Activated naive CD4-positive, alpha-beta T cell treated with anti-CD3 and anti-CD28 coated beads, Interleukin-2, amount 50 U/mL, for 24 hours (primary cell): Measurements from ENCODE around the gene KIF1B.

ENCODE experiments used
- H3K27ac Mint-ChIP-seq: one replicate; pipeline ENCODE4 v1.8.0; 2021; ENCODE audit warnings: mild to moderate bottlenecking, mixed read lengths
- H3K27me3 Mint-ChIP-seq: one replicate; pipeline ENCODE4 v1.8.0; 2021; ENCODE audit warnings: mixed read lengths
- H3K36me3 Mint-ChIP-seq: one replicate; pipeline ENCODE4 v1.8.0; 2021; ENCODE audit warnings: mixed read lengths
- H3K4me1 Mint-ChIP-seq: one replicate; pipeline ENCODE4 v1.8.0; 2021; ENCODE audit warnings: mixed read lengths
- H3K4me3 Mint-ChIP-seq: one replicate; pipeline ENCODE4 v1.8.0; 2021; ENCODE audit warnings: mild to moderate bottlenecking, mixed read lengths
- H3K9me3 Mint-ChIP-seq: one replicate; pipeline ENCODE4 v1.8.0; 2021; ENCODE audit warnings: mixed read lengths

Gene KIF1B

GRCh38 chr1:10309243-10310011 lies 99.1 kb downstream of the KIF1B start:
- Mint-ChIP-seq H3K4me1 (peaks cover 7% of the 10 kb centered on the region), H3K27me3 (no peaks in the 10 kb centered on the region), H3K9me3 (no peaks in the 10 kb centered on the region), H3K36me3 (peaks cover 16% of the 10 kb centered on the region), H3K27ac (no peak overlapping the region), H3K4me3 (no peak overlapping the region)

GRCh38 chr1:10316752-10317151 lies 106.4 kb downstream of the KIF1B start:
- no peaks in the 10 kb centered on the region for H3K4me1 Mint-ChIP-seq
- H3K27ac Mint-ChIP-seq: no peak overlapping the region
- H3K36me3 Mint-ChIP-seq: peaks cover 9% of the 10 kb centered on the region
- H3K9me3 Mint-ChIP-seq: no peaks in the 10 kb centered on the region
- H3K4me3 Mint-ChIP-seq: no peak overlapping the region
- no peaks in the 10 kb centered on the region for H3K27me3 Mint-ChIP-seq

GRCh38 chr1:10319750-10320149 lies 109.4 kb downstream of the KIF1B start:
- no peaks in the 10 kb centered on the region for H3K9me3 Mint-ChIP-seq
- H3K27ac Mint-ChIP-seq: peak overlapping the region; percentile 35
- H3K4me3 Mint-ChIP-seq: no peak overlapping the region
- H3K36me3 Mint-ChIP-seq: peaks cover 15% of the 10 kb centered on the region
- H3K27me3 Mint-ChIP-seq: no peaks in the 10 kb centered on the region
- H3K4me1 Mint-ChIP-seq: no peaks in the 10 kb centered on the region

- Mint-ChIP-seq H3K36me3 (peaks cover 18% of the 10 kb centered on the region), H3K27ac (no peak overlapping the region), H3K4me1 (no peaks in the 10 kb centered on the region), H3K4me3 (no peak overlapping the region), H3K27me3 (no peaks in the 10 kb centered on the region), H3K9me3 (no peaks in the 10 kb centered on the region)
Observed at GRCh38 chr1:10320336-10320735, 110.0 kb downstream of the KIF1B start.

GRCh38 chr1:10322821-10323220 lies 112.5 kb downstream of the KIF1B start:
- Mint-ChIP-seq H3K27ac (no peak overlapping the region), H3K4me3 (no peak overlapping the region), H3K9me3 (no peaks in the 10 kb centered on the region), H3K4me1 (no peaks in the 10 kb centered on the region), H3K27me3 (no peaks in the 10 kb centered on the region), H3K36me3 (peaks cover 26% of the 10 kb centered on the region)

GRCh38 chr1:10324627-10325026 lies 114.3 kb downstream of the KIF1B start:
- H3K9me3 Mint-ChIP-seq: no peaks in the 10 kb centered on the region
- H3K36me3 Mint-ChIP-seq: peaks cover 25% of the 10 kb centered on the region
- H3K27ac Mint-ChIP-seq: no peak overlapping the region
- H3K27me3 Mint-ChIP-seq: no peaks in the 10 kb centered on the region
- H3K4me3 Mint-ChIP-seq: no peak overlapping the region
- no peaks in the 10 kb centered on the region for H3K4me1 Mint-ChIP-seq

- Mint-ChIP-seq H3K9me3 (no peaks in the 10 kb centered on the region), H3K4me1 (no peaks in the 10 kb centered on the region), H3K4me3 (no peak overlapping the region), H3K36me3 (peaks cover 24% of the 10 kb centered on the region), H3K27ac (no peak overlapping the region), H3K27me3 (no peaks in the 10 kb centered on the region)
Observed at GRCh38 chr1:10325521-10325920, 115.2 kb downstream of the KIF1B start.

- Mint-ChIP-seq H3K4me3 (no peak overlapping the region), H3K36me3 (peaks cover 24% of the 10 kb centered on the region), H3K4me1 (no peaks in the 10 kb centered on the region), H3K27ac (no peak overlapping the region), H3K27me3 (no peaks in the 10 kb centered on the region), H3K9me3 (no peaks in the 10 kb centered on the region)
Observed at GRCh38 chr1:10326251-10326650, 115.9 kb downstream of the KIF1B start.

GRCh38 chr1:10328180-10328963 lies 118.0 kb downstream of the KIF1B start:
- H3K27ac Mint-ChIP-seq: no peak overlapping the region
- no peaks in the 10 kb centered on the region for H3K9me3 Mint-ChIP-seq
- no peaks in the 10 kb centered on the region for H3K4me1 Mint-ChIP-seq
- peaks cover 20% of the 10 kb centered on the region for H3K36me3 Mint-ChIP-seq
- H3K4me3 Mint-ChIP-seq: no peak overlapping the region
- no peaks in the 10 kb centered on the region for H3K27me3 Mint-ChIP-seq

- Mint-ChIP-seq H3K4me1 (no peaks in the 10 kb centered on the region), H3K36me3 (peaks cover 6% of the 10 kb centered on the region), H3K27ac (no peak overlapping the region), H3K27me3 (no peaks in the 10 kb centered on the region), H3K9me3 (no peaks in the 10 kb centered on the region), H3K4me3 (no peak overlapping the region)
Observed at GRCh38 chr1:10337436-10337835, 127.1 kb downstream of the KIF1B start.

GRCh38 chr1:10338047-10338446 lies 127.7 kb downstream of the KIF1B start:
- H3K36me3 Mint-ChIP-seq: peaks cover 6% of the 10 kb centered on the region
- H3K27ac Mint-ChIP-seq: no peak overlapping the region
- H3K9me3 Mint-ChIP-seq: no peaks in the 10 kb centered on the region
- no peaks in the 10 kb centered on the region for H3K27me3 Mint-ChIP-seq
- H3K4me1 Mint-ChIP-seq: no peaks in the 10 kb centered on the region
- H3K4me3 Mint-ChIP-seq: no peak overlapping the region

- H3K4me3 Mint-ChIP-seq: no peak overlapping the region
- peaks cover 8% of the 10 kb centered on the region for H3K36me3 Mint-ChIP-seq
- H3K9me3 Mint-ChIP-seq: no peaks in the 10 kb centered on the region
- H3K4me1 Mint-ChIP-seq: no peaks in the 10 kb centered on the region
- no peaks in the 10 kb centered on the region for H3K27me3 Mint-ChIP-seq
- H3K27ac Mint-ChIP-seq: no peak overlapping the region
Observed at GRCh38 chr1:10338611-10339010, 128.2 kb downstream of the KIF1B start.

GRCh38 chr1:10339036-10339567 lies 128.7 kb downstream of the KIF1B start:
- Mint-ChIP-seq H3K4me3 (no peak overlapping the region), H3K27ac (no peak overlapping the region), H3K36me3 (peaks cover 12% of the 10 kb centered on the region), H3K4me1 (no peaks in the 10 kb centered on the region), H3K27me3 (no peaks in the 10 kb centered on the region), H3K9me3 (no peaks in the 10 kb centered on the region)

- Mint-ChIP-seq H3K36me3 (peaks cover 9% of the 10 kb centered on the region), H3K4me1 (no peaks in the 10 kb centered on the region), H3K9me3 (no peaks in the 10 kb centered on the region), H3K27ac (no peak overlapping the region), H3K27me3 (no peaks in the 10 kb centered on the region), H3K4me3 (no peak overlapping the region)
Observed at GRCh38 chr1:10339815-10340214, 129.4 kb downstream of the KIF1B start.

GRCh38 chr1:10340930-10341590 lies 130.7 kb downstream of the KIF1B start:
- no peaks in the 10 kb centered on the region for H3K27me3 Mint-ChIP-seq
- peaks cover 9% of the 10 kb centered on the region for H3K36me3 Mint-ChIP-seq
- no peaks in the 10 kb centered on the region for H3K9me3 Mint-ChIP-seq
- H3K27ac Mint-ChIP-seq: no peak overlapping the region
- H3K4me1 Mint-ChIP-seq: no peaks in the 10 kb centered on the region
- no peak overlapping the region for H3K4me3 Mint-ChIP-seq

GRCh38 chr1:10347109-10347508 lies 136.7 kb downstream of the KIF1B start:
- H3K27ac Mint-ChIP-seq: no peak overlapping the region
- H3K36me3 Mint-ChIP-seq: peaks cover 8% of the 10 kb centered on the region
- H3K4me1 Mint-ChIP-seq: no peaks in the 10 kb centered on the region
- H3K4me3 Mint-ChIP-seq: no peak overlapping the region
- no peaks in the 10 kb centered on the region for H3K9me3 Mint-ChIP-seq
- no peaks in the 10 kb centered on the region for H3K27me3 Mint-ChIP-seq
